Suprapubic skin (tissue), 4 donors: ENCODE results near the gene NUP93. TPM values are rescaled to one million over a fixed set of nuclear protein-coding genes. Genes with fewer than 3 reads are reported as not detected.

Experiments used
- DNase-seq, 2 donors: peaks; one replicate each; pipeline ENCODE4 v3.0.0-alpha.2; 2019; ENCODE audit warnings: low spot score in 2 of 2
- H3K27ac ChIP-seq: fragments of 200-600 bp; sonication (generic); one replicate; pipeline ENCODE4 v1.5.1; 2019
- H3K27me3 ChIP-seq: fragments of 200-600 bp; sonication (generic); one replicate; pipeline ENCODE4 v1.5.1; 2019
- H3K36me3 ChIP-seq: fragments of 200-600 bp; sonication (generic); one replicate; pipeline ENCODE4 v1.5.1; 2019
- H3K4me1 ChIP-seq: fragments of 200-600 bp; sonication (generic); one replicate; pipeline ENCODE4 v1.5.1; 2019
- H3K4me3 ChIP-seq: fragments of 200-600 bp; sonication (generic); one replicate; pipeline ENCODE4 v1.5.1; 2019; ENCODE audit warnings: mild to moderate bottlenecking
- H3K9me3 ChIP-seq: fragments of 200-600 bp; sonication (generic); one replicate; pipeline ENCODE4 v1.5.1; 2019
- EP300 ChIP-seq: sonication (generic); formaldehyde crosslinking; IDR thresholded peaks from one replicate; pipeline ENCODE4 v1.6.1; 2017; ENCODE audit warnings: antibody characterized with exemption
- POLR2A ChIP-seq, 2 donors: fragments of 450-650 bp; IDR thresholded peaks; one replicate each; pipeline ENCODE4 v1.6.1; 2017; ENCODE audit warnings: antibody characterized with exemption in 2 of 2, mild to moderate bottlenecking in 2 of 2, moderate library complexity in 2 of 2
- POLR2AphosphoS5 ChIP-seq, 3 donors: sonication (generic); formaldehyde crosslinking; IDR thresholded peaks; one replicate each; pipeline ENCODE4 v1.6.1; 2017; ENCODE audit warnings: antibody characterized with exemption in 3 of 3
- WGBS: methylation state at CpG from one replicate; pipeline ENCODE4 v1.1.5; 2018; 5-methylcytosine and 5-hydroxymethylcytosine counted together
- total RNA-seq, 4 donors: library from RNA; depleted of rRNA; stranded (reverse); fragments of >200 nt; gene quantifications; one replicate each; pipeline ENCODE4 v1.1.0, GENCODE V29; 2016
- TF ChIP-seq, protein P1 (sequence below), 2 donors: fragments of 200-600 bp in 1 of 2; fragments of 450-650 bp in 1 of 2; sonication (generic) in 1 of 2; IDR thresholded peaks; one replicate each; pipeline ENCODE4 v1.5.1; 2016 to 2019; ENCODE audit warnings: antibody characterized with exemption in 2 of 2, mild to moderate bottlenecking in 1 of 2, moderate library complexity in 1 of 2

NUP93 gene
- total RNA-seq, 4 donors from 2014 or later: 27.9 to 56.6 (median 44.1) TPM

DNA sequence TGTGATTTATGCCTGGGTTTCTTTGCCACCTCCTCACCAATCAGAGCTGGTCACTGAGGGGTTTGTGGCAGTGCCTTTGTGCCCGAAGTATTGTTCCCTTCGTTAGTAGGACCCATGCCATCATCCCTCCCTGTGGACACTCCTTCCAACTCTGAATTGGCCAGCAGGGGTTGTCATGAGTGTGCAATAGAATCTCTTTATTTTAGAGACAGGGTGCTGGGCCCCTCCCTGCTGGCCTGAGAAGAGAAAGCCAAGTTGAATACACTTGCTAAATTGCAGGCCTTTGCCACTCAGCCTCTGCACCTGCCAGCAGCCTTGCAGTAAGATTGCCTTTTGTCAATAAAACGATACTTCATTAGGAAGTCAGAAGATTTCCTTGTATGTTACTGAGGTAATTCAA is 94.4 kb downstream of the NUP93 start:
- H3K4me3 ChIP-seq: no peak overlapping the region
- TF ChIP-seq EP300 (no peak), POLR2A (IDR thresholded peaks at IDR 0.05) (no peak), POLR2AphosphoS5 (IDR thresholded peaks at IDR 0.05) (no peak)
- TF ChIP-seq, protein P1, sequence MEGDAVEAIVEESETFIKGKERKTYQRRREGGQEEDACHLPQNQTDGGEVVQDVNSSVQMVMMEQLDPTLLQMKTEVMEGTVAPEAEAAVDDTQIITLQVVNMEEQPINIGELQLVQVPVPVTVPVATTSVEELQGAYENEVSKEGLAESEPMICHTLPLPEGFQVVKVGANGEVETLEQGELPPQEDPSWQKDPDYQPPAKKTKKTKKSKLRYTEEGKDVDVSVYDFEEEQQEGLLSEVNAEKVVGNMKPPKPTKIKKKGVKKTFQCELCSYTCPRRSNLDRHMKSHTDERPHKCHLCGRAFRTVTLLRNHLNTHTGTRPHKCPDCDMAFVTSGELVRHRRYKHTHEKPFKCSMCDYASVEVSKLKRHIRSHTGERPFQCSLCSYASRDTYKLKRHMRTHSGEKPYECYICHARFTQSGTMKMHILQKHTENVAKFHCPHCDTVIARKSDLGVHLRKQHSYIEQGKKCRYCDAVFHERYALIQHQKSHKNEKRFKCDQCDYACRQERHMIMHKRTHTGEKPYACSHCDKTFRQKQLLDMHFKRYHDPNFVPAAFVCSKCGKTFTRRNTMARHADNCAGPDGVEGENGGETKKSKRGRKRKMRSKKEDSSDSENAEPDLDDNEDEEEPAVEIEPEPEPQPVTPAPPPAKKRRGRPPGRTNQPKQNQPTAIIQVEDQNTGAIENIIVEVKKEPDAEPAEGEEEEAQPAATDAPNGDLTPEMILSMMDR (IDR thresholded peaks at IDR 0.05): no peak
- no peaks in the 10 kb centered on the region for H3K27me3 ChIP-seq
- no peak overlapping the region for H3K27ac ChIP-seq
- no peak for DNase-seq
- H3K36me3 ChIP-seq: peaks cover 68% of the 10 kb centered on the region
- WGBS: 54% methylated on average over 3 of the region's 3 CpGs
- peaks cover 5% of the 10 kb centered on the region for H3K4me1 ChIP-seq
- no peaks in the 10 kb centered on the region for H3K9me3 ChIP-seq

DNA sequence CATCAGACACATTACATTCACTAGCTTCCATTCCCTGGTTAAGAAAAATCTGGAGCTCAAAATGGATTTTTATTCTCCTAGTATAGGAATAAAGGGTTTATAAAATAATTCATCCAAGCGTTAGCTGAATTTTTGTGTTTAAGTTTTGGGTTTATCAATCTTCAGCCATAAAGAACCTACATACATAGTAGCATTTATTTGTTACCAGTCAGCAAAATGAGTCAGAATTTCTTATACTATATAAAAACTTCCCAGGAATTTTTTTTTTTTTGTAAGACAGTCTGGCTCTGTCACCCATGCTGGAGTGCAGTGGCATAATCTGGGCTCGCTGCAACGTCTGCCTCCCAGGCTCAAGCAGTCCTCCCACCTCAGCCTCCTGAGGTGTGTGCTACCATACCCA is 94.9 kb downstream of the NUP93 start:
- Histone ChIP-seq H3K4me1 (peaks cover 5% of the 10 kb centered on the region), H3K9me3 (no peaks in the 10 kb centered on the region), H3K36me3 (peaks cover 68% of the 10 kb centered on the region), H3K27me3 (no peaks in the 10 kb centered on the region), H3K27ac (no peak overlapping the region), H3K4me3 (no peak overlapping the region)
- no peak for DNase-seq
- TF ChIP-seq EP300 (no peak), POLR2AphosphoS5 (IDR thresholded peaks at IDR 0.05) (no peak), POLR2A (IDR thresholded peaks at IDR 0.05) (no peak)
- TF ChIP-seq, protein P1 (IDR thresholded peaks at IDR 0.05): no peak
- 95% methylated on average over 3 of the region's 3 CpGs for WGBS

DNA sequence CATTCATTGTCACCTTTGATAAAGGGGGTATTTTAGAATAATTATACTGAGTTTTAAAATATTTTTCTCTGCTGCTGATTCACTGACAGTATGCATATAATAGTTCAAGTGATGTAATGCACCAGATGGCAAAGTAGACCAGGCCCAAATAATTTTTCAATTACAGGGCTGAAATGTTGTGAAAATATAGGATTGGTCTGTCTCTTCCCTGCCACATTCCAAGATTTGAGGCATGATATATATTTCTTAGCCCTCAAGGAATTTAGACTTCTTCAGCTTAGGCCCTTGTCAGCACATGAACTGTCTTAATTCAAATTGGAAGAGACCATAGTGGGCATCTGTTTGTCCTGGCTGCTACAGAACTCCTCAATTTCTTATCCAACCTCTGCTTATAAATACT is 95.9 kb downstream of the NUP93 start:
- DNase-seq: no peak
- no peaks in the 10 kb centered on the region for H3K9me3 ChIP-seq
- H3K27me3 ChIP-seq: no peaks in the 10 kb centered on the region
- H3K27ac ChIP-seq: no peak overlapping the region
- H3K4me1 ChIP-seq: peaks cover 5% of the 10 kb centered on the region
- no peak for TF ChIP-seq EP300
- TF ChIP-seq POLR2AphosphoS5 (IDR thresholded peaks at IDR 0.05): no peak
- no peak for TF ChIP-seq POLR2A (IDR thresholded peaks at IDR 0.05)
- TF ChIP-seq, protein P1 (IDR thresholded peaks at IDR 0.05): no peak
- H3K36me3 ChIP-seq: peaks cover 68% of the 10 kb centered on the region
- no peak overlapping the region for H3K4me3 ChIP-seq

DNA sequence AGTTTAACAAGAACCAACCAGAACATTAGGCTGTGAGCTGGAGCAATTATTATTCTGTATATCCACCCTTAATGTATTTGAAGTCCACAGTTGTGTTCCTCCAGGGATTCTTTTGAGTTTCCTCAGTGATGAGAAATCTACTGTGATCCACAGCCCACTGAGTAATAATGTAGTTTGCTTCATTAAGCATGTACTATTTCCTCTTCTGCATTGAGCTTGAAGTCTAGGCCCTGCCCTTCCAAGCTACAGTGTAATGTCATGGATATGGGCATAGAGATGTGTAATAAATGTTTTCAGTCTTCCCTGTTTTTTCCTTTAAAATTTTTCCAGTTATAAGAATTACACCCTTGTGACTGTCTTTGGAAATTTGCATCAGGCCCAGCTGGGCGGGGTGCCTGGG is 98.7 kb downstream of the NUP93 start:
- Histone ChIP-seq H3K4me1 (peaks cover 5% of the 10 kb centered on the region), H3K27me3 (no peaks in the 10 kb centered on the region), H3K4me3 (no peak overlapping the region), H3K9me3 (no peaks in the 10 kb centered on the region), H3K36me3 (peaks cover 65% of the 10 kb centered on the region), H3K27ac (no peak overlapping the region)
- no peak for DNase-seq
- TF ChIP-seq POLR2A (IDR thresholded peaks at IDR 0.05): no peak
- TF ChIP-seq, protein P1 (IDR thresholded peaks at IDR 0.05): no peak
- TF ChIP-seq EP300: no peak
- 85% methylated on average over 1 of the region's 1 CpG for WGBS

DNA sequence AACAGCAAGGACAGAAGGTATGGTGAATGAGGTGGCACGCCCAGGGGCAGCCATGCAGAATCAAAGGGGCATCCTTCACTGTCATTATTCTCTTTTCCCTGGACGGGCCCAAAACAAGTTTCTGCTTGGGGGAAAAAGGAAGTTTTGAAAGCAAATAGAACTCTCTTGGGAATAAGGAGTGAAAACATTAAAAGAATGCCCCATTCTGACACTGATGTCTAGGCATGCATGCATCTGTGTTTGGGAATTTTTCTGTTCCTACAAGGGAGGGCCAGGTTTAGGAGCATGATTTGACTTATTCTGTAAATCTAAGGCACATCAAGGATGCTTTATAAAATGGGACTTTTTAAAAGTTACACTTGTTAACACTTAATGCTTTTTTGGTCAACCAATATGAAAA is 100.7 kb downstream of the NUP93 start:
- Histone ChIP-seq H3K4me3 (no peak overlapping the region), H3K36me3 (peaks cover 66% of the 10 kb centered on the region), H3K27me3 (no peaks in the 10 kb centered on the region), H3K27ac (no peak overlapping the region), H3K9me3 (no peaks in the 10 kb centered on the region), H3K4me1 (no peaks in the 10 kb centered on the region)
- TF ChIP-seq EP300: no peak
- no peak for TF ChIP-seq POLR2A (IDR thresholded peaks at IDR 0.05)
- TF ChIP-seq, protein P1 (IDR thresholded peaks at IDR 0.05): no peak
- TF ChIP-seq POLR2AphosphoS5 (IDR thresholded peaks at IDR 0.05): no peak
- WGBS: 92% methylated on average over 2 of the region's 2 CpGs
- DNase-seq: no peak
